Neural cell (in vitro differentiated cells): Measurements from ENCODE around the gene CCDC85C.

ENCODE experiments used
- EP300 ChIP-seq: fragments of 450-650 bp; conservative IDR thresholded peaks from 2 replicates; pipeline ENCODE4 v1.6.1; 2014; ENCODE audit warnings: antibody characterized with exemption, mild to moderate bottlenecking, moderate library complexity; ENCODE audit not compliant: poor library complexity, severe bottlenecking
- POLR2AphosphoS5 ChIP-seq: IDR thresholded peaks from 2 replicates; pipeline ENCODE4 v1.6.1; 2012
- RAD21 ChIP-seq: fragments of 450-650 bp; conservative IDR thresholded peaks from 2 replicates; pipeline ENCODE4 v1.6.1; 2014; ENCODE audit warnings: antibody characterized with exemption, mild to moderate bottlenecking, moderate library complexity
- TF ChIP-seq, protein P1 (sequence below): fragments of 450-650 bp; IDR thresholded peaks from 2 replicates; pipeline ENCODE4 v1.5.1; 2014; ENCODE audit warnings: antibody characterized with exemption, mild to moderate bottlenecking, moderate library complexity; ENCODE audit not compliant: poor library complexity, severe bottlenecking
- TF ChIP-seq, protein P2 (sequence below): IDR thresholded peaks from 2 replicates; pipeline ENCODE4 v1.6.1; 2012; ENCODE audit warnings: borderline replicate concordance

DNA sequence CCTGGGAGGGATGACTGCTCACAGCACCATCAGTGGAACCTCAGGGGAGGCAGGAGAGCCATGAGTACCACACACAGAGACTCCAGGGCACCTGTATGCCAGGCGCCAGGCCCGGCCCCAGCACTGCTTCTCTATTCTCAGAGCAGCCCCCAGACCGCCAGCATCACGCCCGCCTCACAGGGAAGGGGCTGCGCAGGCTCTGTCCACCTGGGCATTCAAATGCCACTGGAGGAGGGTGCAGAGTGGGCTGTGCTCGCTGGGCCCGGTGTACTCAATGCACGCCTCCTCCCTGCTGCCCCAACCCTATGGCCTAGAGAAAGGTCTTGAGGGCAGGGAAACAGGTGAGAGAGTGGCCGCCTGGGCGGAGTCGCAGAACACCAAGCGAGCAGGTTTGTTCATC lies 43.6 kb downstream of the CCDC85C start:
- TF ChIP-seq, protein P1, sequence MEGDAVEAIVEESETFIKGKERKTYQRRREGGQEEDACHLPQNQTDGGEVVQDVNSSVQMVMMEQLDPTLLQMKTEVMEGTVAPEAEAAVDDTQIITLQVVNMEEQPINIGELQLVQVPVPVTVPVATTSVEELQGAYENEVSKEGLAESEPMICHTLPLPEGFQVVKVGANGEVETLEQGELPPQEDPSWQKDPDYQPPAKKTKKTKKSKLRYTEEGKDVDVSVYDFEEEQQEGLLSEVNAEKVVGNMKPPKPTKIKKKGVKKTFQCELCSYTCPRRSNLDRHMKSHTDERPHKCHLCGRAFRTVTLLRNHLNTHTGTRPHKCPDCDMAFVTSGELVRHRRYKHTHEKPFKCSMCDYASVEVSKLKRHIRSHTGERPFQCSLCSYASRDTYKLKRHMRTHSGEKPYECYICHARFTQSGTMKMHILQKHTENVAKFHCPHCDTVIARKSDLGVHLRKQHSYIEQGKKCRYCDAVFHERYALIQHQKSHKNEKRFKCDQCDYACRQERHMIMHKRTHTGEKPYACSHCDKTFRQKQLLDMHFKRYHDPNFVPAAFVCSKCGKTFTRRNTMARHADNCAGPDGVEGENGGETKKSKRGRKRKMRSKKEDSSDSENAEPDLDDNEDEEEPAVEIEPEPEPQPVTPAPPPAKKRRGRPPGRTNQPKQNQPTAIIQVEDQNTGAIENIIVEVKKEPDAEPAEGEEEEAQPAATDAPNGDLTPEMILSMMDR: no peak
- TF ChIP-seq POLR2AphosphoS5: no peak
- no peak for TF ChIP-seq EP300
- no peak for TF ChIP-seq RAD21
- TF ChIP-seq, protein P2, sequence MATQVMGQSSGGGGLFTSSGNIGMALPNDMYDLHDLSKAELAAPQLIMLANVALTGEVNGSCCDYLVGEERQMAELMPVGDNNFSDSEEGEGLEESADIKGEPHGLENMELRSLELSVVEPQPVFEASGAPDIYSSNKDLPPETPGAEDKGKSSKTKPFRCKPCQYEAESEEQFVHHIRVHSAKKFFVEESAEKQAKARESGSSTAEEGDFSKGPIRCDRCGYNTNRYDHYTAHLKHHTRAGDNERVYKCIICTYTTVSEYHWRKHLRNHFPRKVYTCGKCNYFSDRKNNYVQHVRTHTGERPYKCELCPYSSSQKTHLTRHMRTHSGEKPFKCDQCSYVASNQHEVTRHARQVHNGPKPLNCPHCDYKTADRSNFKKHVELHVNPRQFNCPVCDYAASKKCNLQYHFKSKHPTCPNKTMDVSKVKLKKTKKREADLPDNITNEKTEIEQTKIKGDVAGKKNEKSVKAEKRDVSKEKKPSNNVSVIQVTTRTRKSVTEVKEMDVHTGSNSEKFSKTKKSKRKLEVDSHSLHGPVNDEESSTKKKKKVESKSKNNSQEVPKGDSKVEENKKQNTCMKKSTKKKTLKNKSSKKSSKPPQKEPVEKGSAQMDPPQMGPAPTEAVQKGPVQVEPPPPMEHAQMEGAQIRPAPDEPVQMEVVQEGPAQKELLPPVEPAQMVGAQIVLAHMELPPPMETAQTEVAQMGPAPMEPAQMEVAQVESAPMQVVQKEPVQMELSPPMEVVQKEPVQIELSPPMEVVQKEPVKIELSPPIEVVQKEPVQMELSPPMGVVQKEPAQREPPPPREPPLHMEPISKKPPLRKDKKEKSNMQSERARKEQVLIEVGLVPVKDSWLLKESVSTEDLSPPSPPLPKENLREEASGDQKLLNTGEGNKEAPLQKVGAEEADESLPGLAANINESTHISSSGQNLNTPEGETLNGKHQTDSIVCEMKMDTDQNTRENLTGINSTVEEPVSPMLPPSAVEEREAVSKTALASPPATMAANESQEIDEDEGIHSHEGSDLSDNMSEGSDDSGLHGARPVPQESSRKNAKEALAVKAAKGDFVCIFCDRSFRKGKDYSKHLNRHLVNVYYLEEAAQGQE: no peak
